Mesendoderm (in vitro differentiated cells): ENCODE data around the gene CTSC.

Source experiments
- DNase-seq: peaks from one replicate; pipeline ENCODE4 v3.0.0; 2013
- H2AK5ac ChIP-seq: 2 replicates; pipeline ENCODE4 v1.6.1; 2013; ENCODE audit warnings: low read length, inconsistent platforms
- H2BK120ac ChIP-seq: 2 replicates; pipeline ENCODE4 v1.6.1; 2013; ENCODE audit warnings: low read depth, mild to moderate bottlenecking, low read length, moderate library complexity, mixed read lengths
- H2BK15ac ChIP-seq: replicated peaks from 2 replicates; pipeline ENCODE4 v1.6.1; 2013; ENCODE audit warnings: low read depth, mild to moderate bottlenecking, moderate library complexity
- H2BK5ac ChIP-seq: 2 replicates; pipeline ENCODE4 v1.6.1; 2013; ENCODE audit warnings: low read length, inconsistent platforms
- H3K18ac ChIP-seq: 2 replicates; pipeline ENCODE4 v1.6.1; 2013; ENCODE audit warnings: mild to moderate bottlenecking, low read length, mixed read lengths
- H3K23ac ChIP-seq: one replicate; pipeline ENCODE4 v1.6.1; 2013; ENCODE audit warnings: low read length
- H3K27ac ChIP-seq: 2 replicates; pipeline ENCODE4 v1.5.1; 2013; ENCODE audit warnings: low read depth, mild to moderate bottlenecking, inconsistent platforms, low read length, moderate library complexity
- H3K27me3 ChIP-seq: 2 replicates; pipeline ENCODE4 v1.6.1; 2013; ENCODE audit warnings: low read length, control low read depth, mild to moderate bottlenecking, inconsistent platforms; ENCODE audit not compliant: insufficient read depth, poor library complexity
- H3K36me3 ChIP-seq: 2 replicates; pipeline ENCODE4 v1.6.1; 2013; ENCODE audit warnings: low read length, inconsistent platforms; ENCODE audit not compliant: control insufficient read depth, insufficient read depth
- H3K4ac ChIP-seq: one replicate; pipeline ENCODE4 v1.6.1; 2013; ENCODE audit warnings: low read depth, mild to moderate bottlenecking, low read length, moderate library complexity
- H3K4me1 ChIP-seq: 2 replicates; pipeline ENCODE4 v1.6.1; 2013; ENCODE audit warnings: low read depth, low read length, inconsistent platforms; ENCODE audit not compliant: control insufficient read depth
- H3K4me2 ChIP-seq: 2 replicates; pipeline ENCODE4 v1.6.1; 2013; ENCODE audit warnings: low read length
- H3K4me3 ChIP-seq: 2 replicates; pipeline ENCODE4 v1.5.1; 2013; ENCODE audit warnings: mild to moderate bottlenecking, low read length
- H3K56ac ChIP-seq: one replicate; pipeline ENCODE4 v1.6.1; 2013; ENCODE audit warnings: low read length
- H3K79me1 ChIP-seq: 2 replicates; pipeline ENCODE4 v1.6.1; 2013; ENCODE audit warnings: low read length, inconsistent platforms
- H3K79me2 ChIP-seq: 2 replicates; pipeline ENCODE4 v1.6.1; 2013; ENCODE audit warnings: mild to moderate bottlenecking, low read length; ENCODE audit not compliant: control insufficient read depth, insufficient read depth
- H3K9ac ChIP-seq: 2 replicates; pipeline ENCODE4 v1.6.1; 2013; ENCODE audit warnings: low read length, inconsistent platforms
- H4K5ac ChIP-seq: one replicate; pipeline ENCODE4 v1.6.1; 2013; ENCODE audit warnings: low read length
- H4K8ac ChIP-seq: one replicate; pipeline ENCODE4 v1.6.1; 2013; ENCODE audit warnings: low read depth, mild to moderate bottlenecking, control low read depth, low read length, moderate library complexity
- WGBS: extraction: QIAGEN DNeasy Blood & Tissue Kit; methylation state at CpG from one replicate; pipeline ENCODE4 v1.1.7; 2013; ENCODE audit warnings: low lambda C conversion rate, missing lambda C conversion rate; ENCODE audit not compliant: insufficient coverage; ENCODE audit errors: extremely low coverage; 5-methylcytosine and 5-hydroxymethylcytosine counted together

CTSC gene

DNA sequence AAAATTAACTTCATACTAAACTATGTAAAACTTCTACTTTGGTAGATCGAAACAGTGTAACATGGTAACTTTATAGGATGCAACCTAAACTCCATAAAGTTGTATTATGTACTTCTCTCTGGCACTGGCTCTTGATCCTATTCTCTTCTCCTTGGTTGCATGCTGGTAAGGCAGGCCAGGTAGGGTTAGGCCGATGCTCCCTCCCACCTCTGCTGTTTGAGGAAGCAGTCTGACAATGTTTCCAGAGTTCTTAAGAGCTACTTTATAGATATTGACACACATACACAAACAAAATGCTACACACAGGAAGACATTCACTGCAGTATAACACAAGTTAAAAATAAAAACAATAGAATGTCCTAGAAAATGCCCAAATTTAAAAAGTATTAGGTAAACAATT lies 22.5 kb downstream of the CTSC start:
- H3K79me1 ChIP-seq = peaks cover 2% of the 10 kb centered on the region
- H3K4me2 ChIP-seq = no peak overlapping the region
- DNase-seq = no peak
- peaks cover 2% of the 10 kb centered on the region for H3K79me2 ChIP-seq
- no peak overlapping the region for H2BK15ac ChIP-seq
- H4K5ac ChIP-seq = no peak overlapping the region
- H3K27me3 ChIP-seq = no peaks in the 10 kb centered on the region
- no peak overlapping the region for H3K23ac ChIP-seq
- no peak overlapping the region for H3K27ac ChIP-seq
- H3K9ac ChIP-seq = no peak overlapping the region
- H3K4me3 ChIP-seq = no peak overlapping the region
- no peaks in the 10 kb centered on the region for H3K4me1 ChIP-seq
- no peak overlapping the region for H2BK5ac ChIP-seq
- no peak overlapping the region for H3K56ac ChIP-seq
- no peak overlapping the region for H4K8ac ChIP-seq
- no peak overlapping the region for H3K18ac ChIP-seq
- H3K4ac ChIP-seq = no peak overlapping the region
- no peaks in the 10 kb centered on the region for H3K36me3 ChIP-seq
- H2AK5ac ChIP-seq = no peak overlapping the region
- H2BK120ac ChIP-seq = no peak overlapping the region
- no CpG with 5 or more reads among the region's 2 CpGs for WGBS

- WGBS = no CpG with 5 or more reads among the region's 2 CpGs
- H3K23ac ChIP-seq = no peak overlapping the region
Measured at GRCh38 chr11:88313441-88313840, 24.1 kb downstream of the CTSC start.

GRCh38 chr11:88312628-88313027 lies 24.9 kb downstream of the CTSC start:
- H3K4ac ChIP-seq = no peak overlapping the region
- H3K9ac ChIP-seq = no peak overlapping the region
- no peak overlapping the region for H3K23ac ChIP-seq
- H3K27me3 ChIP-seq = no peaks in the 10 kb centered on the region
- WGBS = no CpG with 5 or more reads among the region's 1 CpG
- peaks cover 2% of the 10 kb centered on the region for H3K79me1 ChIP-seq
- no peak overlapping the region for H4K5ac ChIP-seq
- peaks cover 2% of the 10 kb centered on the region for H3K4me1 ChIP-seq
- H3K27ac ChIP-seq = no peak overlapping the region
- H3K4me2 ChIP-seq = no peak overlapping the region
- H3K4me3 ChIP-seq = no peak overlapping the region
- no peak overlapping the region for H2BK120ac ChIP-seq
- no peak overlapping the region for H2BK15ac ChIP-seq
- H3K18ac ChIP-seq = no peak overlapping the region
- H3K36me3 ChIP-seq = no peaks in the 10 kb centered on the region
- H2BK5ac ChIP-seq = no peak overlapping the region
- H3K56ac ChIP-seq = no peak overlapping the region
- H4K8ac ChIP-seq = no peak overlapping the region
- H2AK5ac ChIP-seq = no peak overlapping the region
- H3K79me2 ChIP-seq = peaks cover 2% of the 10 kb centered on the region
- no peak for DNase-seq

More at GRCh38 chr11:88313441-88313840, 24.1 kb downstream of the CTSC start:
- Histone ChIP-seq H3K4me3 (no peak overlapping the region), H3K36me3 (no peaks in the 10 kb centered on the region), H3K4me1 (no peaks in the 10 kb centered on the region), H3K4ac (no peak overlapping the region), H2AK5ac (no peak overlapping the region), H4K8ac (no peak overlapping the region), H2BK5ac (no peak overlapping the region), H3K9ac (no peak overlapping the region), H3K56ac (no peak overlapping the region), H3K27me3 (no peaks in the 10 kb centered on the region), H3K79me2 (peaks cover 2% of the 10 kb centered on the region), H2BK15ac (no peak overlapping the region), H3K27ac (no peak overlapping the region), H3K4me2 (no peak overlapping the region), H2BK120ac (no peak overlapping the region), H3K18ac (no peak overlapping the region), H4K5ac (no peak overlapping the region), H3K79me1 (peaks cover 2% of the 10 kb centered on the region)
- DNase-seq = no peak

DNA sequence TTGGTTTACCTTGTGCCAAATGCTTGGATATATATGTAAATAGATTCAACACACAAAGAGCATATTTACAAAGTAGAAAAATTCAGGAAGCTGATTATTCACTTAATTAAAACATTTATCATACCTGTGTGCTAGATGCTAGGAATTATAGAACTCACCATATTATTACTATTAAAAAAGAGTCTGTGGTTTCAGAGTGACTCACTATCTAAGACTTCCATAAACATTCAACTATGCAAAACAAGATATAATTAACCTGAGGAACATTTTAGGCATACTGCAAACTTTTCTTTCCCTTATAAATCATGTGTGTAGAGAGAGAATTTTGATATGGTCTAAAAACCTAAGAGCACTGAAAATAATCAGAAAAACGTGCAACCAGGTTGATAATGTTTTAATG lies 27.3 kb downstream of the CTSC start:
- Histone ChIP-seq H3K56ac (no peak overlapping the region), H3K27ac (no peak overlapping the region), H4K8ac (no peak overlapping the region), H2BK120ac (no peak overlapping the region), H3K36me3 (peaks cover 2% of the 10 kb centered on the region), H3K4me2 (no peak overlapping the region), H3K18ac (no peak overlapping the region), H3K23ac (no peak overlapping the region), H2BK5ac (no peak overlapping the region), H3K27me3 (no peaks in the 10 kb centered on the region), H3K79me1 (peaks cover 4% of the 10 kb centered on the region), H3K4me1 (peaks cover 2% of the 10 kb centered on the region), H3K4ac (no peak overlapping the region), H3K4me3 (no peak overlapping the region), H3K79me2 (peaks cover 2% of the 10 kb centered on the region), H2BK15ac (no peak overlapping the region), H4K5ac (no peak overlapping the region), H3K9ac (no peak overlapping the region), H2AK5ac (no peak overlapping the region)
- DNase-seq = no peak
- no CpG with 5 or more reads among the region's 1 CpG for WGBS

- Histone ChIP-seq H3K56ac (no peak overlapping the region), H3K4me2 (no peak overlapping the region), H4K5ac (no peak overlapping the region), H2BK120ac (no peak overlapping the region), H2BK5ac (no peak overlapping the region), H3K27ac (peak overlapping the region; percentile 18), H3K79me1 (peaks cover 2% of the 10 kb centered on the region), H2AK5ac (no peak overlapping the region), H3K4me3 (no peak overlapping the region), H3K18ac (no peak overlapping the region), H3K4ac (no peak overlapping the region), H4K8ac (no peak overlapping the region), H3K27me3 (no peaks in the 10 kb centered on the region), H3K79me2 (no peaks in the 10 kb centered on the region), H3K23ac (no peak overlapping the region), H3K9ac (no peak overlapping the region), H3K36me3 (peaks cover 2% of the 10 kb centered on the region), H3K4me1 (peaks cover 2% of the 10 kb centered on the region), H2BK15ac (no peak overlapping the region)
- peak; percentile 61 for DNase-seq
- no CpG with 5 or more reads among the region's 2 CpGs for WGBS
Measured at GRCh38 chr11:88308576-88308975, 29.0 kb downstream of the CTSC start.

GRCh38 chr11:88307749-88308425 lies 29.6 kb downstream of the CTSC start:
- H3K18ac ChIP-seq = peak overlapping the region; percentile 5
- peaks cover 2% of the 10 kb centered on the region for H3K4me1 ChIP-seq
- no peak overlapping the region for H2BK5ac ChIP-seq
- H3K4ac ChIP-seq = no peak overlapping the region
- no peak overlapping the region for H3K4me2 ChIP-seq
- H3K56ac ChIP-seq = no peak overlapping the region
- no peak overlapping the region for H3K27ac ChIP-seq
- no peak overlapping the region for H4K8ac ChIP-seq
- no peak overlapping the region for H2AK5ac ChIP-seq
- no peak overlapping the region for H3K4me3 ChIP-seq
- no peak overlapping the region for H3K9ac ChIP-seq
- peaks cover 2% of the 10 kb centered on the region for H3K36me3 ChIP-seq
- H3K79me2 ChIP-seq = no peaks in the 10 kb centered on the region
- H3K27me3 ChIP-seq = no peaks in the 10 kb centered on the region
- no peak overlapping the region for H3K23ac ChIP-seq
- WGBS = no CpG with 5 or more reads among the region's 11 CpGs
- no peak overlapping the region for H4K5ac ChIP-seq
- H2BK15ac ChIP-seq = no peak overlapping the region
- H3K79me1 ChIP-seq = peaks cover 3% of the 10 kb centered on the region
- no peak overlapping the region for H2BK120ac ChIP-seq
- DNase-seq = no peak
